Right kidney (tissue), 1 donor: ENCODE data around the gene SNAP47.

ENCODE experiments used
- DNase-seq: peaks from one replicate; pipeline ENCODE4 v3.0.0-alpha.2; 2016

SNAP47 gene

DNA sequence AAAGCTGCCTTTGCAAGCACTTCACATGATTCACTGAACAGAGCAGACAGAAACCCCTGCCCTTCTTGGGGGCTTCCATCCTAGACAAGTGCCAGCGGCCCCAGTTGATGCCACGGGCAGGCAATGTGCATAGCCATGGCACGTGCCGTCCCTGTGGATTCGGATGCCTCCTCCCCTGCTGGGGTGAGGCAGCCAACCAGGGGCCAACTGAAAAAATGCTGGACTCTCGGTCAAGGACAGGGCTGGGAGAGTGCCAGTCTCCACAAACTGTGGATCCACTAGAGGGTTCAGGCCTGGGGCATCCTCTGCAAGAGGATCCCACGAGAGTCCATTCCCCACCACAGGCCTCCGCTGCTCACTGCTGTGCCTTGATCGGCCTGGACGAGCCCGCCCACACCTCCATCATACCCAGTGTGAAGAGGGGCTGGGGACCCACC is 4.0 kb upstream of the SNAP47 start:
- DNase-seq: no peak

DNA sequence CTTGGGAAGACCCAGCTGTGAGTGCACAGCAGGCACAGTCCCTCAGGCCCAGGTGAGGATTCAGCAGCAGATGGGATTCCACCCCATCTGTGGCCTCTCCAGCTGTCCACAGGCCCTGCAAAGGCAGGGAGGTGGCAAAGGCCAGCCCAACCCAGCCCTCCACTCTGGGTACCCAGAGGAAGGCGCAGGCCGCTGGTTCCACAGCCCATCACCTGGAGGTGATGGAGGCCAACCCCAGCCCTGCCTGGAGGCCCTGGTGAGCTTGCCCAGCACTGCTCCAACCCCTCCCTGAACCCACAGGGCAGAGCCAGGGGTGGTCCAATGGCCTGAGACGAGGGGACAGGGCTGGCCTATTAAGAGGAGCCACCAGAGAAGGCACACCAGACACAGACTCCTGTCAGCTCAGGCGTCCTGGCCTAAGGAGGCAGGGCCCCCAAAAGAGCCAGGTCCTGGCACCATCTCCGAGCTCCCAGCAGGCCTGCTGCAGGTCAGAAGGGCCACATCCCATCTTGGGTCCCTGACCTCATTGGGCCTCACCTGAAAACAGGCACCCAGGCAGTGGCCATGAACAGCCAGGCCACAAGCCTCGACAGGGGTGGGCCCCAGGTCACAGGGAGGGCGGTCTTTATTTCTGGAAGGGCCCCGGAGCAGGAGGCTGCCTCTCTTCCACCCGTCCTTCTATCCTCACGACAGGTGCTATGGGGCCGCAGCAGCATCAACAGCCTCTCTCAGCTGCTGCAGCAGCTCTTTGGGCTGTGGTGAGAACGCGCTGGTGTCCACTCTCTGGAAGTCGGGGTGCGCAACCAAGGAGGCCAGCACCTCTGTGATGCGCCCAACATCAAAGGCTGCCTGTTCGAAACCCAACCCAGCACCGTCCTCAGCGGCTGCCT is 3.3 kb upstream of the SNAP47 start:
- DNase-seq: no peak

- no peak for DNase-seq
Measured at GRCh38 chr1:227732586-227733308, 2.5 kb upstream of the SNAP47 start.

DNA sequence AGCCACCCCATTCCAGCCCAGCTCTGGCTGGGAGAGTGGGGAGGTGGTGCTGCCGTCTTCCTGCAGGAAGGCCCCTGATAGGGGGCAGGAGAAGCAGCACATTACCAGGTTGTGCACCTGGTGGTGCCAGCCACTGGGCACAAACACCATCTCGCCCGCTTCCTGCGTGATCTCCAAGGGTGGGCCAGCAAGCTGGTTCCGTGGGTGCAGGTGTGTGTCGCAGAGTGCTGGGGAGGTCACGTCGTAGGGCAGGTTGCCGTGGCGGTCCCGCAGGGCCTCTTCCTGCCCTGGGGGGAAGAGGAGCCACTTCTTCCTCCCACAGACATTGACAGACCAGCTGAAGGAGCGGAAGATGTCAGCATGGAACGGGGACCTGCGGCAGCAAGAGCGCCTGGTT is 1.9 kb upstream of the SNAP47 start:
- DNase-seq: no peak

- DNase-seq: no peak
Measured at GRCh38 chr1:227733751-227734545, 1.3 kb upstream of the SNAP47 start.

DNA sequence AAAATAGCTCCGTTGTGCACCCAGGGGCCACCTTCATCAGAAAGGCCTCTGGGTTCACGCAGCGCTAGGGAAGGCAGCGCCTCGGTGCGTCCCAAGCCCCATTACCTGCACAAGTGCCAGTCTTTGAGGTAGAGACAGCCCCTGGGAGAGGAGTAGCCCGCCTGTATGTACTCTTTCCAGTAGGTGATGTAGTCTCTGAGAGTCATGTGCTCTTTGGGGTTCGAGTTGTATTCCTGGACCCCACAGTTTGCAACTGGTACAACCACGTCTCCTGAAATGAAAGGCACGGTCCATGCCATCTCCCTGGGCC is 734 bp upstream of the SNAP47 start:
- DNase-seq: no peak

DNA sequence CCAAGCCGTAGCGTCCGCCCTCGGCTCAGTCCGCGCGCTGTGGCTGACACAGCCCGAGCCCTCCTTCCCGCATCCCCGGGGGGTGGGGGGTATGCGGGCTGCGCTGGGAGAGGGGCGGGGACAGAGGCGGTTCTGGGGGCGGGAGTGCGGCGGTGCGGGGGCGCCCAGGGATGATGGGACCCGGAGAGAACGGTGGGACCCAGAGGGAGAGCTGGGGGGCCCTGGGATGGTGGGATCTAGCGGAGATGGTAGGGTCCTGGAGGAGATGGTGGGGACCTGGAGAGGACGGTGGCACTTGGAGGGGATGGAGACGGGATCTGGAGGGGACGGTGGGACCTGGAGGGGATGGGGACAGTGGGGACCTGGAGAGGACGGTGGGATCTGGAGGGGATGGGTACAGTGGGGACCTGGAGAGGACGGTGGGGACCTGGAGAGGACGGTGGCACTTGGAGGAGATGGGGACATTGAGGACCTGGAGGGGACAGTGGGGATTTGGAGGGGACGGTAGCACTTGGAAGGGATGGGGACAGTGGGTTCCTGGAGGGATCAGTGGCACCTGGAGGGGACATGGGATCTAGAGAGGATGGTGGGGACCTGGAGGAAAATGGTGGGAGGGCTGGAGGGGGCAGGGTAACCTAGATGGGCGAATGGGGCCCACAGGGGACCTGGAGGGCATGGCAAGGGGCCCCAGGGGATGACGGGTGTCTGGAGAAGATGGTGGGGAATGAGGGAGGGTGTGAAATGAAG is 477 bp downstream of the SNAP47 start:
- no peak for DNase-seq

- no peak for DNase-seq
Measured at GRCh38 chr1:227736814-227737432, 1.7 kb downstream of the SNAP47 start.

GRCh38 chr1:227738820-227739219 is 3.6 kb downstream of the SNAP47 start:
- no peak for DNase-seq

DNA sequence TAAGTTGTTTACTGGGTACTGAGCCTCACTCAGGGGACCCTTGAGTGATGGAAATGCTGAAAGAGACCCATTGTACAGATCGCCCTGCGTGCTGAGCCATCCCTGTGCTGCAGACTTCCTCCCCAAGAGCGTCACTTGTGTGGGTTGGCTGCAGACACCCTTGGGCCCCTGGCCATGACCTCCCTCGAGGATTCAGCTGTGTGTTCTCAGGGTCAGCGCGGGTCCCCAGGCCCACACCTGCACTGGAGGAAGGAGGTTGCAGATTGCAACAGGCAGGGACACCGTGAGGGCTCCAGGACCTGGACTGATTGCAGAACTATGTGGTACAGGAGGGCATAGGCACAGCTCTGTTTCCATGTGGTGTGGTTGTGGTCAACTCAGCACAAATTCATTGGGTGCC is 4.4 kb downstream of the SNAP47 start:
- DNase-seq: no peak

DNA sequence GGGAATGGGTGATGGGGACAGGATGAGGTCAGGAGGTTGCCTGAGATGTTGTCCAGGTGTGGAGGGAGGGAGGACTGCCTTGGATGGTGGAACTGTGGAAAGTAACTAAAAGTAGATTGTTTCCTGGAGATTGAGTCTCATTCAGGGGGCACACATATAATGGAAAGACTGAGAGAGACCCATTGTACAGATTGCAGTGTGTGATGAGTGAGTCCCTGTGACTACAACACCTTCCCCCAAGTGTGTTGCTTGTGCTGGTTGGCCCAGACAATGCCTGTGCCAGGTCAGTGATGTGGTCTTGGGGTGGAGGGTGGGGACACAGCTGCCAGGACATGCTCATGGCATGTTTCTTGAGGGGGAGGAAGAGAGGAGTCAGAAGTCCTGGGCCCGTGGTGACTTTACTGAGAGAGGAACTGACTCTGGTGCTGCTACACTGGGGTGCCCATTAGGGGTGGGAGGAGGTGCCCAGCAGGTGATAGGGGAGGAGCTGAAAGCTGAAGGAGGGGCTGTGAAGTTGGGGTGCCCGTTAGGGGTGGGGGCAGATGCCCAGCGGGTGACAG is 5.2 kb downstream of the SNAP47 start:
- DNase-seq: no peak

- DNase-seq: no peak
Measured at GRCh38 chr1:227741166-227741870, 6.1 kb downstream of the SNAP47 start.

GRCh38 chr1:227742738-227743715 is 7.8 kb downstream of the SNAP47 start:
- DNase-seq: no peak

GRCh38 chr1:227744668-227745067 is 9.4 kb downstream of the SNAP47 start:
- DNase-seq: no peak

- DNase-seq: no peak
Measured at GRCh38 chr1:227745568-227746265, 10.5 kb downstream of the SNAP47 start.

- no peak for DNase-seq
Measured at GRCh38 chr1:227746676-227747075, 11.4 kb downstream of the SNAP47 start.

DNA sequence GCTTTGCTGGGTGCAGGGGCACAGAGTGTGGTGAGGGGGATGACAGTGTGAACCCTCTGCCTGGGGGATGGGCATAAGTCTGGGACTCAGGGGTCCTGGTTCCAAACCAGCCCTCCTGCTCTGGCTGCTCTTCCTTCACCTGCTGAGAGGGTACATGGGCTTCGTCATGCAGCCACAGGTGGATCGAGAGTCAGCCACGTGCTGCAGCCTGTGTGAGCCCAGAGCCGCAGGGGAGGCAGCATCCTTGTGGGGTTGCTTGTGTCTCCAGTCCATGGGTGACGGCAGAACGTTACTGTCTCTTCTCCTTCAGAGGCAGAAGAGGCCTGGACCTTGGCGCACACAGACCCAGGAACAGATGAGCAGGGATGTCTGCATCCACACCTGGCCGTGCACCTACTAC is 12.1 kb downstream of the SNAP47 start:
- DNase-seq: no peak

DNA sequence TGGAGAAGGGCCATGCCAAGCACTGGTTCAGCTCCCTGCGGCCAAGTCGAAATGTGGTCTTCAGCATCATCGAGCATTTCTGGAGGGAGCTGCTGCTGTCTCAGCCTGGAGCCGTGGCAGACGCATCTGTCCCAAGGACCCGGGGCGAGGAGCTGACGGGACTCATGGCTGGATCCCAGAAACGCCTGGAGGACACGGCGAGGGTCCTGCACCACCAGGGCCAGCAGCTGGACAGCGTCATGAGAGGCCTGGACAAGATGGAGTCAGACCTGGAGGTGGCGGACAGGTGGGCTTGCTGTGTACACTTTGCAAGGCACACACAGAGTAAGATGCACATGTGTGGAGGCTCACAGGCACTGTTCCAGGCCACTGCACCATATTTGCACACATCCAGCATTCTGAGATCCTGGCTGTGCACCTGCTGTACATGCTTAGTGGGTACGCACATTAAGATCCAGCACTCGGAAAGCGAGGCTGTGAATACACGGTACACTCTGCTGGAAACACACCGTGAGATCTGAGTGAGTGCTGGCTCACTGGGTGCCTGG is 12.8 kb downstream of the SNAP47 start:
- no peak for DNase-seq
